Caco-2 (cell line): Measurements from ENCODE around the gene MACROH2A2. TPM values are rescaled to one million over a fixed set of nuclear protein-coding genes. Genes with fewer than 3 reads are reported as not detected.
"Not testable (repeated sequence)": the region's sequence is repeated elsewhere in the genome, so short reads cannot be mapped to it uniquely, and the experiment has no call there.

Experiments
- BruUV-seq: library from RNA; stranded (reverse); fragments of 400-500 nt; replicated peaks from 2 replicates; lab custom pipeline; 2021; lab: Mats Ljungman, UMichigan
- CTCF ChIA-PET: fragments of 300-600 bp; sonication (Branson Sonifier 250); formaldehyde crosslinking; loops from one replicate; lab custom pipeline; 2022; ENCODE audit warnings: antibody characterized with exemption; lab: Charles Lee
- POLR2A ChIA-PET: fragments of 300-600 bp; sonication (Branson Sonifier 250); formaldehyde crosslinking; loops from one replicate; lab custom pipeline; 2022; ENCODE audit warnings: antibody characterized with exemption; lab: Charles Lee
- DNase-seq, 2 experiments: peaks; one replicate each; pipeline versions ENCODE4 v3.0.0 to v3.0.0-alpha.2; 2020 to 2022
- H3K27me3 ChIP-seq: replicated peaks from 2 replicates; pipeline ENCODE4 v1.6.0; 2011; ENCODE audit warnings: low read length; ENCODE audit not compliant: control insufficient read depth, insufficient read depth
- H3K36me3 ChIP-seq: 2 replicates; pipeline ENCODE4 v1.5.1; 2011; ENCODE audit warnings: low read length; ENCODE audit not compliant: control insufficient read depth, insufficient read depth
- H3K4me1 ChIP-seq: fragments of 250-450 bp; sonication (Bioruptor Pico); 2 replicates; pipeline ENCODE4 v1.5.1; 2020; ENCODE audit warnings: mild to moderate bottlenecking
- H3K4me3 ChIP-seq: 2 replicates; pipeline ENCODE4 v1.5.1; 2011; ENCODE audit warnings: low read depth, mild to moderate bottlenecking, control low read depth, low read length
- H3K9me3 ChIP-seq: fragments of 250-450 bp; sonication (Bioruptor Pico); 2 replicates; pipeline ENCODE4 v1.5.1; 2020; ENCODE audit warnings: mild to moderate bottlenecking, moderate library complexity
- H3K27ac Mint-ChIP-seq: one replicate; pipeline ENCODE4 v1.8.0; 2022; ENCODE audit warnings: mixed read lengths; ENCODE audit not compliant: unreplicated experiment
- H3K27me3 Mint-ChIP-seq: one replicate; pipeline ENCODE4 v1.8.0; 2022; ENCODE audit warnings: mixed read lengths; ENCODE audit not compliant: insufficient read depth, unreplicated experiment
- H3K36me3 Mint-ChIP-seq: one replicate; pipeline ENCODE4 v1.8.0; 2022; ENCODE audit warnings: mild to moderate bottlenecking, mixed read lengths; ENCODE audit not compliant: insufficient read depth, unreplicated experiment
- H3K4me1 Mint-ChIP-seq: one replicate; pipeline ENCODE4 v1.8.0; 2022; ENCODE audit warnings: low read depth, mixed read lengths; ENCODE audit not compliant: unreplicated experiment
- H3K4me3 Mint-ChIP-seq: one replicate; pipeline ENCODE4 v1.8.0; 2022; ENCODE audit warnings: mild to moderate bottlenecking, moderate library complexity, mixed read lengths; ENCODE audit not compliant: unreplicated experiment
- H3K9me3 Mint-ChIP-seq: one replicate; pipeline ENCODE4 v1.8.0; 2022; ENCODE audit warnings: mixed read lengths; ENCODE audit not compliant: unreplicated experiment
- intact Hi-C: fragments of 100-400 bp; cut with micrococcal nuclease; formaldehyde crosslinking; loops from one replicate; pipeline ENCODE4 v1.10.0; 2022; ENCODE audit not compliant: unreplicated experiment
- total RNA-seq: library from RNA; stranded (reverse); gene quantifications from 2 replicates; pipeline ENCODE4 v1.2.3, GENCODE V29; 2022
- TF ChIP-seq, protein P1 (sequence below), 2 experiments: fragments of 200-600 bp in 1 of 2; IDR thresholded peaks; 1 replicate in 1 of 2; 2 replicates in 1 of 2; pipeline versions ENCODE4 v1.5.1 to v1.8.0; 2011 to 2022; ENCODE audit warnings: antibody characterized with exemption in 1 of 2, control low read depth in 1 of 2, inconsistent platforms in 1 of 2, low read depth in 1 of 2, low read length in 1 of 2, mild to moderate bottlenecking in 1 of 2, moderate library complexity in 1 of 2; ENCODE audit not compliant: insufficient read depth in 1 of 2, severe bottlenecking in 1 of 2, unreplicated experiment in 1 of 2

Gene MACROH2A2
- total RNA-seq, 1 experiment from 2014 or later = 6.1 TPM

DNA sequence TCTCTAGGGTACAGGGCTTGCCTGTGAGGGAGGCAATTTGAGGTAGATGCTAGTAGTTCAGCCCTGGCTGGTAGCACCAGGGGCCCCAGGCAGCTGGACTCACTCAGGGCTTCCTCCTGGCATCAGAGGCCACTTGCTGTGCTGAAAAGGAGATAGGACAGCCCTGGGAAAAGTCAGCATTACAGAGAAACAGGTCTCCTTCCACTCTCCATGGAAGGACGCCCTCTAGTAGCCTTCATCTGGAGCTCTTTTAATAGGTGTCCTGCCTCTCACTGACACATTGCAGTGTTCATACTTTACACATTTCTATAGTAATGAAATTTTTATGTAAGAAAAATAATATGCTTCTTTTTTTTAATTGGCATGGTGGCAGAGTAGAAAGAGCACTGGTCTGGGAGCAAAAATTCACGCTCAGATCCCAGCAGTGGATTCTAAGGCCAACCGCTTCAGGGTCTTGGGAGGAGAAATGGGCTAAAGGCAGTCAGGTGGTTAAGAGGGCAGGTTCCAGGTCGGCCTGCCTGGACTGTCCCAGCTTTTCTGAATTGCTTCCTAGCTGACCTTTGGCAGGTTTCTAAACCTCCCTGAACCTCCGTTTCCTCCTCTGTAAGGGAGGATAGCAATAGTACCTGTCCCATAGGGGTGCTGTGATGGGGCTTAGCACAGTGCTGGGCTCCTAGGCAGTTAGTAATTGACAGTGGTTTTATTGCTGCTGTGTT, 44.2 kb downstream of the MACROH2A2 start:
- H3K36me3 ChIP-seq = no peaks in the 10 kb centered on the region
- POLR2A ChIA-PET = interaction anchor here (1.4 to 2.1 kb wide), 2 partner anchors 11 to 49 kb away, joined by 4 to 5 read pairs; partner anchors contain the start of gene TYSND1
- no peaks in the 10 kb centered on the region for H3K36me3 Mint-ChIP-seq

GRCh38 chr10:70097459-70097858, 44.8 kb downstream of the MACROH2A2 start:
- DNase-seq = no peak
- POLR2A ChIA-PET = interaction anchor here (1.4 kb wide), 1 partner anchor 49 kb away, joined by 5 read pairs; the partner anchor contains the start of gene TYSND1
- Mint-ChIP-seq H3K4me3 (no peak overlapping the region), H3K27me3 (no peaks in the 10 kb centered on the region), H3K36me3 (no peaks in the 10 kb centered on the region), H3K9me3 (no peaks in the 10 kb centered on the region), H3K27ac (no peak overlapping the region), H3K4me1 (peaks cover 18% of the 10 kb centered on the region)
- BruUV-seq = no TSS peak
- Histone ChIP-seq H3K4me3 (no peak overlapping the region), H3K36me3 (no peaks in the 10 kb centered on the region), H3K9me3 (no peaks in the 10 kb centered on the region), H3K27me3 (no peaks in the 10 kb centered on the region), H3K4me1 (peaks cover 20% of the 10 kb centered on the region)
- TF ChIP-seq, protein P1, sequence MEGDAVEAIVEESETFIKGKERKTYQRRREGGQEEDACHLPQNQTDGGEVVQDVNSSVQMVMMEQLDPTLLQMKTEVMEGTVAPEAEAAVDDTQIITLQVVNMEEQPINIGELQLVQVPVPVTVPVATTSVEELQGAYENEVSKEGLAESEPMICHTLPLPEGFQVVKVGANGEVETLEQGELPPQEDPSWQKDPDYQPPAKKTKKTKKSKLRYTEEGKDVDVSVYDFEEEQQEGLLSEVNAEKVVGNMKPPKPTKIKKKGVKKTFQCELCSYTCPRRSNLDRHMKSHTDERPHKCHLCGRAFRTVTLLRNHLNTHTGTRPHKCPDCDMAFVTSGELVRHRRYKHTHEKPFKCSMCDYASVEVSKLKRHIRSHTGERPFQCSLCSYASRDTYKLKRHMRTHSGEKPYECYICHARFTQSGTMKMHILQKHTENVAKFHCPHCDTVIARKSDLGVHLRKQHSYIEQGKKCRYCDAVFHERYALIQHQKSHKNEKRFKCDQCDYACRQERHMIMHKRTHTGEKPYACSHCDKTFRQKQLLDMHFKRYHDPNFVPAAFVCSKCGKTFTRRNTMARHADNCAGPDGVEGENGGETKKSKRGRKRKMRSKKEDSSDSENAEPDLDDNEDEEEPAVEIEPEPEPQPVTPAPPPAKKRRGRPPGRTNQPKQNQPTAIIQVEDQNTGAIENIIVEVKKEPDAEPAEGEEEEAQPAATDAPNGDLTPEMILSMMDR (IDR thresholded peaks at IDR 0.05; ENCODE audit: insufficient read depth in 1 of 2, low read depth in 1 of 2, low read length in 1 of 2, severe bottlenecking in 1 of 2, unreplicated experiment in 1 of 2) = no peak
- CTCF ChIA-PET = interaction anchor here (3.0 to 4.3 kb wide), 2 partner anchors 13 to 49 kb away, joined by 15 to 16 read pairs; partner anchors contain the start of gene TYSND1
- intact Hi-C loops = no loop called here

More for the DNA sequence above, 44.2 kb downstream of the MACROH2A2 start:
- intact Hi-C loops = no loop called here
- Histone ChIP-seq H3K9me3 (no peaks in the 10 kb centered on the region), H3K4me1 (peaks cover 26% of the 10 kb centered on the region), H3K27me3 (no peaks in the 10 kb centered on the region), H3K4me3 (no peak overlapping the region)
- CTCF ChIA-PET = interaction anchor here (0.5 to 4.3 kb wide), 4 partner anchors 8 to 618 kb away, joined by 3 to 16 read pairs (median 9); partner anchors contain the start of gene TYSND1
- Mint-ChIP-seq H3K4me3 (no peak overlapping the region), H3K27me3 (no peaks in the 10 kb centered on the region), H3K4me1 (peaks cover 24% of the 10 kb centered on the region), H3K9me3 (no peaks in the 10 kb centered on the region), H3K27ac (no peak overlapping the region)
- no peak for DNase-seq
- no TSS peak for BruUV-seq
- TF ChIP-seq, protein P1 (IDR thresholded peaks at IDR 0.05; ENCODE audit: insufficient read depth in 1 of 2, low read depth in 1 of 2, low read length in 1 of 2, severe bottlenecking in 1 of 2, unreplicated experiment in 1 of 2) = no peak

- Histone ChIP-seq H3K9me3 (no peaks in the 10 kb centered on the region), H3K4me3 (no peak overlapping the region), H3K4me1 (peaks cover 13% of the 10 kb centered on the region), H3K27me3 (no peaks in the 10 kb centered on the region), H3K36me3 (no peaks in the 10 kb centered on the region)
- H3K36me3 Mint-ChIP-seq = no peaks in the 10 kb centered on the region
- ChIA-PET CTCF (interaction anchor here (3.0 to 4.3 kb wide), 2 partner anchors 14 to 48 kb away, joined by 15 to 16 read pairs; partner anchors contain the start of gene TYSND1), POLR2A (no interaction called here)
- H3K4me1 Mint-ChIP-seq = peaks cover 11% of the 10 kb centered on the region
- no peaks in the 10 kb centered on the region for H3K9me3 Mint-ChIP-seq
- intact Hi-C loops = no loop called here
- no peak overlapping the region for H3K27ac Mint-ChIP-seq
- H3K4me3 Mint-ChIP-seq = no peak overlapping the region
- H3K27me3 Mint-ChIP-seq = no peaks in the 10 kb centered on the region
- no TSS peak for BruUV-seq
- TF ChIP-seq, protein P1 (IDR thresholded peaks at IDR 0.05; ENCODE audit: insufficient read depth in 1 of 2, low read depth in 1 of 2, low read length in 1 of 2, severe bottlenecking in 1 of 2, unreplicated experiment in 1 of 2) = no peak
- DNase-seq = no peak
Observed at GRCh38 chr10:70098271-70098670, 45.6 kb downstream of the MACROH2A2 start.

- POLR2A ChIA-PET, H3K4me3 ChIP-seq, intact Hi-C loops, H3K9me3 ChIP-seq, H3K36me3 Mint-ChIP-seq, H3K27me3 Mint-ChIP-seq, H3K4me1 Mint-ChIP-seq, H3K4me3 Mint-ChIP-seq, H3K27ac Mint-ChIP-seq, DNase-seq, H3K36me3 ChIP-seq, H3K4me1 ChIP-seq, BruUV-seq, H3K9me3 Mint-ChIP-seq, H3K27me3 ChIP-seq: not testable (repeated sequence)
- CTCF ChIA-PET = interaction anchor here (1.1 kb wide), 1 partner anchor 13 kb away, joined by 3 read pairs; no protein-coding TSS in a partner anchor
Observed at GRCh38 chr10:70101068-70101562, 48.5 kb downstream of the MACROH2A2 start.
